ENCODE data around the gene NIPA2.

Gene NIPA2

GRCh38 chr15:22912256-22912655, 73.8 kb downstream of the NIPA2 start:
- TF ChIP-seq, protein P1, sequence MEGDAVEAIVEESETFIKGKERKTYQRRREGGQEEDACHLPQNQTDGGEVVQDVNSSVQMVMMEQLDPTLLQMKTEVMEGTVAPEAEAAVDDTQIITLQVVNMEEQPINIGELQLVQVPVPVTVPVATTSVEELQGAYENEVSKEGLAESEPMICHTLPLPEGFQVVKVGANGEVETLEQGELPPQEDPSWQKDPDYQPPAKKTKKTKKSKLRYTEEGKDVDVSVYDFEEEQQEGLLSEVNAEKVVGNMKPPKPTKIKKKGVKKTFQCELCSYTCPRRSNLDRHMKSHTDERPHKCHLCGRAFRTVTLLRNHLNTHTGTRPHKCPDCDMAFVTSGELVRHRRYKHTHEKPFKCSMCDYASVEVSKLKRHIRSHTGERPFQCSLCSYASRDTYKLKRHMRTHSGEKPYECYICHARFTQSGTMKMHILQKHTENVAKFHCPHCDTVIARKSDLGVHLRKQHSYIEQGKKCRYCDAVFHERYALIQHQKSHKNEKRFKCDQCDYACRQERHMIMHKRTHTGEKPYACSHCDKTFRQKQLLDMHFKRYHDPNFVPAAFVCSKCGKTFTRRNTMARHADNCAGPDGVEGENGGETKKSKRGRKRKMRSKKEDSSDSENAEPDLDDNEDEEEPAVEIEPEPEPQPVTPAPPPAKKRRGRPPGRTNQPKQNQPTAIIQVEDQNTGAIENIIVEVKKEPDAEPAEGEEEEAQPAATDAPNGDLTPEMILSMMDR (IDR thresholded peaks at IDR 0.05; ENCODE audit: low read depth, low read length, missing control alignments): no peak
- no peak overlapping the region for H3K4me3 ChIP-seq (ENCODE audit: low read depth, low read length)
- H3K27ac ChIP-seq: no peak overlapping the region
- in situ Hi-C loops (cut with HindIII; ENCODE audit: low pct_ligation_motif_present, low sequenced_read_pairs): no loop called here
- H3K36me3 ChIP-seq (replicated peaks): peaks cover 60% of the 10 kb centered on the region
- no peak for DNase-seq
- no peaks in the 10 kb centered on the region for H3K27me3 ChIP-seq (replicated peaks)

DNA sequence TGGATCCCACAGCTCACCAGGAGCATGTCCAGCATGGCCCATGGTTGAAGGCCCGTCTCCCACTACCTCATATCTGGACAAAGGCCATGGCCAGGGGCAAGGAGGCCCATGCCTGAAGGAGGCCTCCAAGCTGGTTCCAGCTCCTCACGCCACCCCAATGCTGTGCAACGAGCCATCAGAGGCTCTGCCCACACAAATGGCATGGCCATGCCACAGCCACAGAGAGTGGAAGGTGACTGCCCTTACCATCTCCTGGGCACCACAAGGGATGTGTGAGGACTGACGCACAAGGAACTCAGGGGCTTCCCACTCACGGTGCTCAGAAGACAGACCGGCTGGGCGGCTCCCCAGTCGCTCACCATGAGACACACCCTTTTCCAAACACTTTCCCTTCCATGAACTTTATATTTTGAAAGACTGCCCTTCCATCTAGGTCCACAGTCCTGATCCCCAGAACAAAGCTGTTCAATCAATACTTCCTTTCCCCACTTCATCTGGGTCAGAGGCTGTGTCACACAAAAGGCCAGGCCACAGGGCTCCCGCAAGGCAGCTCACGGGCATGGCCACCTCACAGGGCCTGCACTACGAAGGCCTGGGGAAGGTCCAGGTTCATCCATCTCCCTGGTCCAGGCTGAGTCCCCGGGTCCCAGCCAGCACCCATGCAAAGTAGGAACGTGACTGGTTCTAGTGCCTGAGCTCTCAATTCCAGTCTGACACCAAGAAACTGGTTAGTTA, 75.3 kb downstream of the NIPA2 start:
- TF ChIP-seq, protein P1 (IDR thresholded peaks at IDR 0.05; ENCODE audit: low read depth, low read length, missing control alignments): no peak
- Histone ChIP-seq H3K4me3 (ENCODE audit: low read depth, low read length) (no peak overlapping the region), H3K27me3 (replicated peaks) (no peaks in the 10 kb centered on the region), H3K27ac (no peak overlapping the region), H3K36me3 (replicated peaks) (peaks cover 63% of the 10 kb centered on the region)
- in situ Hi-C loops (cut with HindIII; ENCODE audit: low pct_ligation_motif_present, low sequenced_read_pairs): no loop called here
- DNase-seq: no peak

DNA sequence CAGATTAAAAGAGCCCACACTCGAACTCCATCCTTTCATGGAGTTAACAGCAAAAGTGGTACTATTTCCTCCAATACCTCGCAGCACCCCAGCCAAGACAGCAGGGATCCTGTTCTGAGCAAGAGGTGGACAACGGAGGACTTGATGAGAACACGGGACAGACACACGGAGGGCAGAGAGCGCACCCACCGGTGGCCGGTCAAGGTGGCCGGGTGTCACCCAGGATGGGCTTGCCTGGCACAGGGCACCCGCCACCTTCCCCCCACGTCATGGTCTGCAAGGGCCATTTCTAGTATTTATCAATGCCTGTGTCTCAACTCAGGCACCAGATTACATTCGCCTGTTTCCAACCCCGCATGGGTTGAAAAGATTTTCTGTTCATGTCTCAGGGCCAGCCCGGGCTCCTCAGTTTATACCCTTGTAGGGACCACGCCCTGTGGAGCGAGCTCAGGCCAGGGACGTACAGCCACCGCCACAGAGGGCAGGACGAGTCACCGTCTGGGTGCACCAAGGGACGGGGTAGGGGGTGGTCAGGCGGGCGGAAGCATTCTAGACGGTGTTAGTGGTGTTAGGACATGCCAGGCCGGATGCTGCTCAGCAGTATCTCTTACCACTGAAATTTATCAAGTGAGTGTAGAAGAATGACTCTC, 77.5 kb downstream of the NIPA2 start:
- in situ Hi-C loops (cut with HindIII; ENCODE audit: low pct_ligation_motif_present, low sequenced_read_pairs): no loop called here
- TF ChIP-seq, protein P1 (IDR thresholded peaks at IDR 0.05; ENCODE audit: low read depth, low read length, missing control alignments): no peak
- no peaks in the 10 kb centered on the region for H3K27me3 ChIP-seq (replicated peaks)
- no peak overlapping the region for H3K4me3 ChIP-seq (ENCODE audit: low read depth, low read length)
- no peak overlapping the region for H3K27ac ChIP-seq
- DNase-seq: no peak
- H3K36me3 ChIP-seq (replicated peaks): peaks cover 47% of the 10 kb centered on the region

DNA sequence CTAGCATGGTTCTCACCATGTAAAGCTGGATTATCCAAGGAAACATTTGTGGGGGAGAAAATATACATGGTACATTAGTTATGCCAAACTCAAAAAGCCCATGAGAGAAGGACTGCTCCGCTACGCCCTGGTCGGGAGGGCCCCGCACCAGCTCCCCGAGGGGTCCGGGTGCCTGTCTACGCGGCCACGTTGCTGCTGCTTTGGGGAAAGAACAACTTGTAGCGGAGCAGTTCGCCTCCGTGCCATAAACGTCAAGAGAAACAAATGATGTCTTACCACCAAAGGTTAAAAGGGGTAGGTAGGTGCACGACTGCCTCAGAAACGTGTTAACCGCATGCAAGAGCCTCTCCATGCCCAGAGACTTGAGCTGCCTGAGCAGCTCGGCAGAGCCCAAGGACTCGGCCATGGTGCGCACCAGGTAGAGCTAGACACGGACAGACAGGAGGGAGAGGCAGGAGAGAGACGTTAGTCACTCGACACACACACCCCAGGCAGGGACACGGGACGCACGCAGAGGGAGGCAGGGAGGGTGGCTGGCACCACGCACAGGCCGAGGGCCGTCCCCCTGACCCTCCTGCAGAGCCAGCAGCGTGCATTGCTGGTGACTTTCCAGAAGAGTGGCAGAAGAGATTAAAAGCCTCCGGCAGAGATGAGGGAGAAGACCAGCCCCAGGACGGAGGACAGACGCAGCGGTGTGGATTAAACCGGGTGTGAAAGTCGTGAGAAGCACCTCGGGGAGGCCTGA, 78.3 kb downstream of the NIPA2 start:
- peaks cover 40% of the 10 kb centered on the region for H3K36me3 ChIP-seq (replicated peaks)
- H3K4me3 ChIP-seq (ENCODE audit: low read depth, low read length): no peak overlapping the region
- no peak overlapping the region for H3K27ac ChIP-seq
- TF ChIP-seq, protein P1 (IDR thresholded peaks at IDR 0.05; ENCODE audit: low read depth, low read length, missing control alignments): no peak
- DNase-seq: no peak
- in situ Hi-C loops (cut with HindIII; ENCODE audit: low pct_ligation_motif_present, low sequenced_read_pairs): no loop called here
- H3K27me3 ChIP-seq (replicated peaks): no peaks in the 10 kb centered on the region

- in situ Hi-C loops (cut with HindIII; ENCODE audit: low pct_ligation_motif_present, low sequenced_read_pairs): no loop called here
- Histone ChIP-seq H3K36me3 (replicated peaks) (peaks cover 34% of the 10 kb centered on the region), H3K27me3 (replicated peaks) (no peaks in the 10 kb centered on the region), H3K4me3 (ENCODE audit: low read depth, low read length) (no peak overlapping the region), H3K27ac (no peak overlapping the region)
- TF ChIP-seq, protein P1 (IDR thresholded peaks at IDR 0.05; ENCODE audit: low read depth, low read length, missing control alignments): no peak
- DNase-seq: no peak
Observed at GRCh38 chr15:22917556-22917955, 79.1 kb downstream of the NIPA2 start.
